PC-9 (cell line): ENCODE results near the gene SPEN.
"Not testable (repeated sequence)": the region's sequence is repeated elsewhere in the genome, so short reads cannot be mapped to it uniquely, and the experiment has no call there.

Experiments used
- CTCF ChIP-seq: fragments of 200-600 bp; sonication (generic); conservative IDR thresholded peaks from 2 replicates; pipeline ENCODE4 v1.6.1; 2017; ENCODE audit warnings: mixed run types, antibody characterized with exemption, mild to moderate bottlenecking, moderate library complexity
- EZH2 ChIP-seq: fragments of 200-600 bp; sonication (generic); IDR thresholded peaks from 2 replicates; pipeline ENCODE4 v1.8.0; 2017; ENCODE audit warnings: antibody characterized with exemption, low read depth

- not testable (repeated sequence) for TF ChIP-seq EZH2, CTCF
Measured at GRCh38 chr1:15846056-15846455, 1.5 kb upstream of the SPEN start.
